ENCODE data around the gene BEAN1. TPM values are rescaled to one million over a fixed set of nuclear protein-coding genes. Genes with fewer than 3 reads are reported as not detected.

Gene BEAN1
- total RNA-seq, 1 donor from 2014 or later = not detected

DNA sequence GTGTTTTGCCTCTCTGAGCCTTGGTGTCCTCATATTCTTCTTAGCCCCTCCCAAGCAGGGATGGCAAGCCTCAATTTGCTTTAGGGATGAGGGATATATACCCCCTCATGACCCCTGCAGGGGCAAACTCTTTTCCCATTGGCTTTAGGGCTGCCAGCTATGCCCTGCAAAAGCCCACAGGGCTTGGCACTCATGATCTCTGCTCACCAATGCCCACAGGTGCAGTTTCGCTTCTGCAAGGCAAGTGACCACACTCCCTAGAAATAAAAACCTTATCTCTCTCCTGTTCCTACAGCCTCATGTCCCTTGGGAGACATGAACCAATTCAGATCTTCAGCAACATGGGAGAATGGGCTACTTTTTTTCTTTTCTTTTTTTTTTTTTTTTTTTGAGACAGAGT is 8.8 kb downstream of the BEAN1 start:
- Histone ChIP-seq H3K27me3 (no peaks in the 10 kb centered on the region), H3K27ac (no peak overlapping the region), H3K4me1 (no peaks in the 10 kb centered on the region), H3K4me3 (no peak overlapping the region), H3K36me3 (no peaks in the 10 kb centered on the region), H3K9me3 (no peaks in the 10 kb centered on the region)
- intact Hi-C loops (cut with DNase I) = no loop called here
- DNase-seq (ENCODE audit: low spot score in 2 of 2) = no peak
- TF ChIP-seq, protein P1, sequence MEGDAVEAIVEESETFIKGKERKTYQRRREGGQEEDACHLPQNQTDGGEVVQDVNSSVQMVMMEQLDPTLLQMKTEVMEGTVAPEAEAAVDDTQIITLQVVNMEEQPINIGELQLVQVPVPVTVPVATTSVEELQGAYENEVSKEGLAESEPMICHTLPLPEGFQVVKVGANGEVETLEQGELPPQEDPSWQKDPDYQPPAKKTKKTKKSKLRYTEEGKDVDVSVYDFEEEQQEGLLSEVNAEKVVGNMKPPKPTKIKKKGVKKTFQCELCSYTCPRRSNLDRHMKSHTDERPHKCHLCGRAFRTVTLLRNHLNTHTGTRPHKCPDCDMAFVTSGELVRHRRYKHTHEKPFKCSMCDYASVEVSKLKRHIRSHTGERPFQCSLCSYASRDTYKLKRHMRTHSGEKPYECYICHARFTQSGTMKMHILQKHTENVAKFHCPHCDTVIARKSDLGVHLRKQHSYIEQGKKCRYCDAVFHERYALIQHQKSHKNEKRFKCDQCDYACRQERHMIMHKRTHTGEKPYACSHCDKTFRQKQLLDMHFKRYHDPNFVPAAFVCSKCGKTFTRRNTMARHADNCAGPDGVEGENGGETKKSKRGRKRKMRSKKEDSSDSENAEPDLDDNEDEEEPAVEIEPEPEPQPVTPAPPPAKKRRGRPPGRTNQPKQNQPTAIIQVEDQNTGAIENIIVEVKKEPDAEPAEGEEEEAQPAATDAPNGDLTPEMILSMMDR (IDR thresholded peaks at IDR 0.05) = no peak

DNA sequence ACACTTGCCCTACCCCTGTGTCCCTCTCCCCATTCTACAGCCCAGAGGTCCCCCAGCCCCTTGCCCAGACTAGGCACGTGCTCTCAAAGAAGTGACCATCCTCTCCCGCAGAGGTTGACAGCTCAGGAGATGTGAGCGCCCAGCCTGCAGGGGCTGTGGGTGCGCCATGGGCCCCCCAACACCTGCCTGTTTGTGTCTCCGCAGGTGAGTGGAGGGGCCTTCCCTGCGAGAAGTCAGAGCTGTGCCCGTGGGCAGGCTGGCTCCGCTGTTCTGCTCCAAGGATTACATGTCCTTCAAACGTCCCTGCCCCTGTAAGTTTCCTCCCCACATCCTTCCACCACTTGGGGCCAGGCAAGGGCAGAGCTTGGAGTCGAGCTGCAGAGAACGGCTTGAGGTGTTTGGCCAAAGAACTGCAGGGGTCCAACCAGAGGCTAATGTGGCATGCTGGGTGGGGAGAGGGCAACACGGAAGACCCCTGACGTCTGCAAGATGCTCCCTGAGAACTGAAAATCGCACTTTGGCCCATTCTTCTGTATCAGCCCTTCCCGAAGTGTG is 10.4 kb downstream of the BEAN1 start:
- TF ChIP-seq, protein P1 (IDR thresholded peaks at IDR 0.05) = no peak
- no peak for DNase-seq (ENCODE audit: low spot score in 2 of 2)
- H3K27me3 ChIP-seq = no peaks in the 10 kb centered on the region
- intact Hi-C loops (cut with DNase I) = no loop called here
- H3K4me1 ChIP-seq = no peaks in the 10 kb centered on the region
- H3K36me3 ChIP-seq = no peaks in the 10 kb centered on the region
- H3K27ac ChIP-seq = no peak overlapping the region
- H3K9me3 ChIP-seq = no peaks in the 10 kb centered on the region
- H3K4me3 ChIP-seq = no peak overlapping the region

DNA sequence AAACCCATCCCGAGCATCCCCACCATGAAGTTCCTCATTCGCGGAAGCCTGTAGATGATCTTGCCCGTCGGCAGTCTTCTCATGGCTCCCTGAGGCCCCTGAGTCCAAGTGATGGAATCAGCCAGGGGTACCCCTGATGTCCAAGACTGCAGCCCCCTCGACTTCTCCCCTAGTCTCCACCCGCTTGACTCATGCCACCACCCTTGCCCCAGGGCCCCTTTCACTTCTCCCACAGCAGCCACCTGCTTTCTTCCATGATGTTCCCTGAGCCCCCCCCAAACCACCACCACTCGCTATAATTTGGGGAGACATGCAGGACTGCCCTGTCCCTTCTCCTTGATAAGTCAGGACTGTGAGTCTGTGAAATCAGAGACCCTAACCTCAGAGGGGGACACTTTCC is 11.4 kb downstream of the BEAN1 start:
- DNase-seq (ENCODE audit: low spot score in 2 of 2) = no peak
- no peaks in the 10 kb centered on the region for H3K36me3 ChIP-seq

DNA sequence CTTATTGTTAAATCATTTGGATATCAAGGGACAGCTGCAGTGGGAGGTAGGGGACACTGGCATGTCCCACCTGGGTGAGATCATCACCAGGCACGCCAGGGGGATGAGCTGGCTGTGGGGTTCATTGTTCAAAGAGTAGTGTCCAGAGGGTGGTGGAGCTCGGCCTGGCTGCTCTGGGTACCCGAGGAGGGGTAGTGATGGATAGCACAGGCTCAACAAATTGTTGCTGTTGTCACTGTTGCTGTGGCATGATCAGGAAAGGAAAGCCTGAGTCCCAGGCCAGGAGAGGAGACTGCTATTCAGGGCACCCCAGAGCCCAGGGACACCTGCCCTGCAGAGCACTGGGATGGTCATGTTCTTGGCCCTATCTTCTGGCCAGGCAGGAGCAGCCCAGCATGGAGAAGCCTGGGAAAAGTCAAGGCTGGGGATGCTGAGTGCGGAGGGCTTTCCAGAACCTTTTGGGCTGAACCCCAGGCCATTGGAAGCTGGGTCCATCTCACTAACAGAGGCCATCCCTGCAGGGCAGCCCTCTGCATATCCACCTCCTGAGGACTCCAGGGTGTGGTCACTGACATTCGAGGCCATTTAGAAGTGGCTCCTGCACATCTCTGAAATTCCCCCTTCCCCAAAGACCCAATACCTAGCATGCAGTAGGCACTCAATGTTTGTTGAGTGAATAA is 12.1 kb downstream of the BEAN1 start:
- H3K27me3 ChIP-seq = no peaks in the 10 kb centered on the region
- intact Hi-C loops (cut with DNase I) = no loop called here
- DNase-seq (ENCODE audit: low spot score in 2 of 2) = no peak

More for the DNA sequence above, 11.4 kb downstream of the BEAN1 start:
- intact Hi-C loops (cut with DNase I) = no loop called here
- no peaks in the 10 kb centered on the region for H3K4me1 ChIP-seq
- TF ChIP-seq, protein P1 (IDR thresholded peaks at IDR 0.05) = no peak
- H3K4me3 ChIP-seq = no peak overlapping the region
- H3K9me3 ChIP-seq = no peaks in the 10 kb centered on the region
- no peak overlapping the region for H3K27ac ChIP-seq
- H3K27me3 ChIP-seq = no peaks in the 10 kb centered on the region

DNA sequence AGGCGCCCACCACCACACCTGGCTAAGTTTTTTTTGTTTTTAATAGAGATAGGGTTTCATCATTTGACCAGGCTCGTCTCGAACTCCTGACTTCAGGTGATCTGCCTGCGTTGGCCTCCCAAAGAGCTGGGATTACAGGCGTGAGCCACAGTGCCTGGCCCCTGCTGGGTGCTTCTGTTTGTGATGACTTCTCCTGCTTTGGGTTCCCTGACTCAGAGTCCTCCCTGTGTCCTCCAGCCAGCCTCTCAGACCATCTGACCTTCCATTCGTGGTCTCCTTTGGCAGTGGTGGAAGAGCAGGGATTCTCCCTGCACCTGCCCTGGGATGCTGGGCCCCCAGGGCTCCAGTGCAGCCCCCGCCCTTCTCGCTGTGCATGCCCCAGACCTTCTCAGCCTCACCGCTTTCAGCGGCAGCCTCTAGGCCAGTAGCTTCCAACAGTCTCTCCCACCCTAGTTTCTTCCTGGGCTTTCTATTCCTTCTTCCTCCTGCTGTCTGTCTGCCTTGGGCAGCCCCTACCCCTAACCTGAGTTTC is 13.2 kb downstream of the BEAN1 start:
- intact Hi-C loops (cut with DNase I) = no loop called here
- TF ChIP-seq, protein P1 (IDR thresholded peaks at IDR 0.05) = no peak
- DNase-seq (ENCODE audit: low spot score in 2 of 2) = no peak
- Histone ChIP-seq H3K9me3 (no peaks in the 10 kb centered on the region), H3K4me1 (no peaks in the 10 kb centered on the region), H3K27ac (no peak overlapping the region), H3K27me3 (no peaks in the 10 kb centered on the region), H3K36me3 (no peaks in the 10 kb centered on the region), H3K4me3 (no peak overlapping the region)

More for the DNA sequence above, 12.1 kb downstream of the BEAN1 start:
- Histone ChIP-seq H3K4me3 (no peak overlapping the region), H3K4me1 (no peaks in the 10 kb centered on the region), H3K9me3 (no peaks in the 10 kb centered on the region), H3K27ac (no peak overlapping the region), H3K36me3 (no peaks in the 10 kb centered on the region)
- TF ChIP-seq, protein P1 (IDR thresholded peaks at IDR 0.05) = no peak

All from ascending aorta (tissue), 2 donors.